Mucosa of descending colon (tissue), 3 donors: ENCODE data around the gene HMGXB3. TPM values are rescaled to one million over a fixed set of nuclear protein-coding genes. Genes with fewer than 3 reads are reported as not detected.

Experiments
- ATAC-seq: fragments of 200-7000 bp; cut with Tn5 transposase; one replicate; pipeline ENCODE4 v1.9.1; 2020; ENCODE audit warnings: mild to moderate bottlenecking, moderate library complexity
- DNase-seq, 3 donors: peaks; one replicate each; pipeline ENCODE4 v3.0.0-alpha.2; 2020
- H3K36me3 ChIP-seq: fragments of 200-600 bp; one replicate; pipeline ENCODE4 v1.8.0; 2021; ENCODE audit warnings: low read depth, mild to moderate bottlenecking
- H3K4me1 ChIP-seq: fragments of 200-600 bp; one replicate; pipeline ENCODE4 v1.8.0; 2021; ENCODE audit warnings: low read depth, mild to moderate bottlenecking
- H3K4me3 ChIP-seq: fragments of 200-600 bp; one replicate; pipeline ENCODE4 v1.8.0; 2021; ENCODE audit warnings: mild to moderate bottlenecking
- H3K9me3 ChIP-seq: fragments of 200-600 bp; one replicate; pipeline ENCODE4 v1.8.0; 2021; ENCODE audit warnings: mild to moderate bottlenecking
- intact Hi-C, 2 donors: fragments of 100-400 bp; cut with DNase I in 1 of 2; cut with micrococcal nuclease in 1 of 2; formaldehyde crosslinking; loops; one replicate each; pipeline versions ENCODE4 v1.11.0 to v1.11.1; 2022; cut with DNase I, micrococcal nuclease
- total RNA-seq, 3 donors: library from RNA; stranded (reverse); fragmentation: NEBNext Ultra II Directional in 2 of 3; extraction: Animal tissue kit (Norgen Biotek cat#: 25700) in 2 of 3; gene quantifications; one replicate each; pipeline versions ENCODE4 v1.2.1 to v1.2.4, GENCODE V29; 2021 to 2023
- TF ChIP-seq, protein P1 (sequence below): fragments of 200-600 bp; IDR thresholded peaks from one replicate; pipeline ENCODE4 v1.8.0; 2022; ENCODE audit warnings: antibody characterized with exemption, mild to moderate bottlenecking
- donor health status: DM: no; HTN: no; CAD: no; lungs with moderate emphysema.
- donor health status: DM: no; HTN: no; CAD: no.
- donor health status: DM: no; HTN: yes; CAD: no.

HMGXB3 gene
- total RNA-seq, 3 donors from 2014 or later: 25.7 to 37.5 (median 31.2) TPM

DNA sequence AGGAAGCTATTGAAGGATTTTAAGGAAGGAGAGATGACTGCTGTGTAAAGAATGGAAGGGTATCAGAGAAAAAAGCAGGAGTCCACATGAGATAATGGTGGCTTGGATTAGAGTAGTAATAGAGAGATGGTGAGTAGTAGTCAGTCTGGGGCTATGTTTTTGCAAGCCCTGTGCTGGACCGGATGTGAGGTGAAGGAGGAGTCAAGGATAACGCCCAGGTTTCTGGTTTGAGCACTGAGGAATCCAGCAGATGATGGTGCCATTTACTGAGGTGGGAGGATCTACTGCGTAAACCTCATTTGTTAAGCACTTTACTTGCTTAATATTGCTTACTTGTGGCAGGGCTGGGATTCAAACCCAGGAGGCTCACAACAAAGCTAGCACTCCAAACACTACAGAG, 1.2 kb upstream of the HMGXB3 start:
- no peaks in the 10 kb centered on the region for H3K9me3 ChIP-seq
- no peak overlapping the region for H3K4me3 ChIP-seq
- ATAC-seq (no peak), DNase-seq (no peak)
- H3K36me3 ChIP-seq: no peaks in the 10 kb centered on the region
- TF ChIP-seq, protein P1, sequence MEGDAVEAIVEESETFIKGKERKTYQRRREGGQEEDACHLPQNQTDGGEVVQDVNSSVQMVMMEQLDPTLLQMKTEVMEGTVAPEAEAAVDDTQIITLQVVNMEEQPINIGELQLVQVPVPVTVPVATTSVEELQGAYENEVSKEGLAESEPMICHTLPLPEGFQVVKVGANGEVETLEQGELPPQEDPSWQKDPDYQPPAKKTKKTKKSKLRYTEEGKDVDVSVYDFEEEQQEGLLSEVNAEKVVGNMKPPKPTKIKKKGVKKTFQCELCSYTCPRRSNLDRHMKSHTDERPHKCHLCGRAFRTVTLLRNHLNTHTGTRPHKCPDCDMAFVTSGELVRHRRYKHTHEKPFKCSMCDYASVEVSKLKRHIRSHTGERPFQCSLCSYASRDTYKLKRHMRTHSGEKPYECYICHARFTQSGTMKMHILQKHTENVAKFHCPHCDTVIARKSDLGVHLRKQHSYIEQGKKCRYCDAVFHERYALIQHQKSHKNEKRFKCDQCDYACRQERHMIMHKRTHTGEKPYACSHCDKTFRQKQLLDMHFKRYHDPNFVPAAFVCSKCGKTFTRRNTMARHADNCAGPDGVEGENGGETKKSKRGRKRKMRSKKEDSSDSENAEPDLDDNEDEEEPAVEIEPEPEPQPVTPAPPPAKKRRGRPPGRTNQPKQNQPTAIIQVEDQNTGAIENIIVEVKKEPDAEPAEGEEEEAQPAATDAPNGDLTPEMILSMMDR: no peak
- intact Hi-C loops: loop anchor here (10.0 kb wide), 2 partner anchors 165 to 365 kb away; no protein-coding TSS in a partner anchor
- H3K4me1 ChIP-seq: peaks cover 37% of the 10 kb centered on the region

DNA sequence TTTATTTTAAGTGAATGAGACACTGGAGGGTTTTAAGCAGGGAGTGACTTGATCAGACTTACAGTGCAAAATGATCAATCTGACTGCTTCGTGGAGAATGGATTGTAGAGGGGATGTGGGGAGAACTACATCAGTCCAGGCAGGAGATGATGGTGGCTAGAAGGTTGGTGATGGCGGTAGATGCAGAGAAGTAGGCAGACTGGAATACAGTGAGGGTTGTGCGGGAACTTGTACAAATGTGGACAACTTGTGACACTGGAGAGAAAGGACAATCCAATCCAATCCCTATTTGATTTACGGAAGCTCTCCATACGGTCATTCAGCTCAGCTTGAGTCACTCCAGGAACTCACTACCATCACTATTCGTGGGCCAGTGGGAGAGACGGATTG, 678 bp upstream of the HMGXB3 start:
- ATAC-seq: peak; percentile 57
- no peak for DNase-seq
- peaks cover 37% of the 10 kb centered on the region for H3K4me1 ChIP-seq
- H3K4me3 ChIP-seq: peak overlapping the region; percentile 78
- intact Hi-C loops: loop anchor here (10.0 kb wide), 2 partner anchors 165 to 365 kb away; no protein-coding TSS in a partner anchor
- no peaks in the 10 kb centered on the region for H3K36me3 ChIP-seq
- TF ChIP-seq, protein P1: no peak
- no peaks in the 10 kb centered on the region for H3K9me3 ChIP-seq

DNA sequence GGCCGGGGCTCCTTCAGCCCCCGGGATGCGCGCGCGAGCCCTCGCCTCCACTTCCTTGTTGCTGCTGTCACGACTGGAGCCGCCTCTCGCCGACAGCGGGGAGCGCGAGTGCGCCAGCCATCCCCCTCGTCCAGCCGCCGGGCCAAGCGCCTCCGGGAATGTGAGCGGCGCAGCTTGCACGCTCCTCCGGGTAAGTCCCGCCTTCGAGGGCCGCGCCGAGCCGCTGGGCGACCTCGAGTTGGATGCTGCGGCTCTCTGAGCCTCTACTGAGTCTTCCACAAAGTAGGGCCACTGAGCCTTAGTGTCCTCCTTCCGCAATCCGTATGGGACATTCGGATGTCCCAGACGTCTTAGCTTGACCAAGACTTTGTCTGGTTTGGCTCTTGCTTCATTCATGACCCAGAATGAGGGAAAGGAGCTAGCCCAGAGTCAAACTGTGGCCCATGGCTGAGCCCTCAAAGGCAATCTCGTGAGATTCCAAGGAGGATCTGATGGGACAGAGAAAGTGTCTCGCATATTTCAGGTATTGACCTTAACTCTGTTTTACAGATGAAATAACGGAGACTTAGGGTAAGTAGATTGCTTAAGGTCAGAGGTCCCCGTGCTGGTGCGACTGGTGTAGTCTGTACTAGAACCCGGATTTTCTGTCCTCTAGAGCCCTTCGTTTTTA, 586 bp downstream of the HMGXB3 start:
- ATAC-seq (peak; percentile 63), DNase-seq (peak; percentile 49 to 80 (median 75))
- Histone ChIP-seq H3K36me3 (no peaks in the 10 kb centered on the region), H3K4me3 (peak overlapping the region; percentile 78), H3K9me3 (no peaks in the 10 kb centered on the region), H3K4me1 (peaks cover 37% of the 10 kb centered on the region)
- TF ChIP-seq, protein P1: no peak
- intact Hi-C loops: no loop called here

DNA sequence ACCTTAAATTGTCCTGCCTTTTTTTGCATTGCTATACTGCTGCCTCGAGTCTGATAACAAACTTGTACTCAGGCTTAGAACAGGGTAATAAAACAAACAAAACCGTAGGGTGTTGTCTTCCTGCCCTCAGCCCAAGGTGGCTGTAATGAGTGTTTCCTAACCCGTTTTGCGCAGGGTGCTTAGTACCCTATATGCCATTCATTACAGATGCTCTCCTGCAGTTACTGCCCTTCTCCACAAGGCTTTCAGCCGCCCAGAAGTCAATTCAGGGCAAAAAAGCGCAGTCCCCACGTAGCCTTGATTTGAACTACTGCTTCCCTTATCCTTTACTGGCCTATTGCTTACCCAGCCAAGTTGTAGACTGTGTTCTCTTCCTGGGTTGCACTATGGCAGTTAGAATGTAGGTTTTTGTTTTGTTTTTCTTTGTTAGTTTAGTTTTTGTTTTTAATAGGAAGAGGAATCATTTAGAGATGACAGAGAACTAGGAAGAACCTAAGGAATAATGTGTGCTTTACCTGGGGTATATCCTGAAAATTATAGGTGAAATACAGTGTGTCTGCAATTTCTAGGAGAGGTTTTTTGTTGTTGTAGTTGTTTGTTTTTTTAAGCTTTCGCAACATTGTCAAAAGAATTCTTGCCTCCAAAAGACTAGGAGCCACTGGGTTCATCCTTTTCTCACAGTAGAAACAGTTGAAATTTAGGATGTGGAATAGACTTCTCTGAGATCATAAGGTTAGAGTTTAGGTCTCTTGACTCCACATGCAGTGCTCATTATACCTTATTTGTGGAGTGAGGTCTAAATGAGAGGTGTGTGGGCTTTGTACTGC, 1.3 kb downstream of the HMGXB3 start:
- DNase-seq (peak in 2 of 3 donors; percentile 50 to 55), ATAC-seq (peak; percentile 64)
- H3K9me3 ChIP-seq: no peaks in the 10 kb centered on the region
- intact Hi-C loops: no loop called here
- H3K36me3 ChIP-seq: no peaks in the 10 kb centered on the region
- H3K4me1 ChIP-seq: peaks cover 37% of the 10 kb centered on the region
- peak overlapping the region; percentile 78 for H3K4me3 ChIP-seq
- TF ChIP-seq, protein P1: peak; percentile 53

DNA sequence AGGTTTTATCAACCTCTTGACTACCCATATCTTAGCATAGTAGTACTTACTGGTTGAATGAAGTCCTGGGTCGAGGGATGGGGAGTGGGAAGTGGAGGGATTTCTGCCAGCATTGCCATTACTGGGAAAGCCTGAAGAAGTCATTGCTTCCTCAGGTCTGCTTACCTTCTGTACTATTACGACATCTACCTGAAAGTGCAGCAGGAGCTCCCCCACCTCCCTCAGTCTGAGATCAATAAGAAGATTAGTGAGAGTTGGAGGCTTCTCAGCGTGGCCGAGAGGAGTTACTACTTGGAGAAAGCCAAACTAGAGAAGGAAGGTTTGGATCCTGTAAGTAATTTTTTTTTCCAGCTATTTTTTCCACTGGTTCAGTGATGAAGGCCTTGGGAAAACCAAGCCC, 5.8 kb downstream of the HMGXB3 start:
- ATAC-seq (no peak), DNase-seq (no peak)
- TF ChIP-seq, protein P1: no peak
- Histone ChIP-seq H3K9me3 (no peaks in the 10 kb centered on the region), H3K4me1 (peaks cover 17% of the 10 kb centered on the region), H3K36me3 (no peaks in the 10 kb centered on the region), H3K4me3 (no peak overlapping the region)
- intact Hi-C loops: no loop called here
